T-helper 2 cell treated with Interferon-gamma antibody and Interleukin-4, amounts not matched to agents 5 μg/mL and 100 μg/mL, for 36 hours (primary cell): ENCODE data around the gene PRLR.

ENCODE experiments used
- DNase-seq: peaks from one replicate; pipeline ENCODE4 v3.0.0; 2021; ENCODE audit warnings: low spot score
- H3K27ac Mint-ChIP-seq: one replicate; pipeline ENCODE4 v1.8.0; 2021; ENCODE audit warnings: mild to moderate bottlenecking, mixed read lengths
- H3K27me3 Mint-ChIP-seq: one replicate; pipeline ENCODE4 v1.8.0; 2021; ENCODE audit warnings: low read depth, mixed read lengths
- H3K36me3 Mint-ChIP-seq: one replicate; pipeline ENCODE4 v1.8.0; 2021; ENCODE audit warnings: low read depth, mixed read lengths
- H3K4me1 Mint-ChIP-seq: one replicate; pipeline ENCODE4 v1.8.0; 2021; ENCODE audit warnings: low read depth, mixed read lengths
- H3K4me3 Mint-ChIP-seq: one replicate; pipeline ENCODE4 v1.8.0; 2022; ENCODE audit warnings: mild to moderate bottlenecking, moderate library complexity, mixed read lengths
- H3K9me3 Mint-ChIP-seq: one replicate; pipeline ENCODE4 v1.8.0; 2021; ENCODE audit warnings: mixed read lengths

Gene PRLR

GRCh38 chr5:35066260-35066795 is 164.0 kb downstream of the PRLR start:
- DNase-seq: no peak
- peaks cover 6% of the 10 kb centered on the region for H3K27me3 Mint-ChIP-seq
- H3K36me3 Mint-ChIP-seq: no peaks in the 10 kb centered on the region
- no peaks in the 10 kb centered on the region for H3K9me3 Mint-ChIP-seq
- no peak overlapping the region for H3K27ac Mint-ChIP-seq
- H3K4me1 Mint-ChIP-seq: no peaks in the 10 kb centered on the region
- no peak overlapping the region for H3K4me3 Mint-ChIP-seq

DNA sequence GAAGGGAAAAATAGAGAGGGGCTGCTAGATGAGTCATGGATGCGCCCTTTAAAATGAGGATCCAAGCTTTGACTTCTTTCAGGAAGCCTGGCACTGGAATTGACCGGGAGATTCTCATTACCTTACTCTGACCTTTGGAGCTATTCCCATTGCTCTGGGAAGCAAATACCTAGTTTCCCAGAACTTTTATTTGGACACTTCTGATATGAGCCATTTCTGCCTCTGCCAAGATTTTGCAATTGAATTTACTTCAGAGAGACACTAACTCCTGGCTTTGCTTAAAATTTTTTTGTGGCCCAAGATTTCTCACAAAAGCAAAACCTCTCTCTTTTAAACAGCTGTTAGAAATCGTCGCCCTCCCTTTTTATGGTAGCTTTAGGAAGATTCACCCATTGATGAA is 166.9 kb downstream of the PRLR start:
- Mint-ChIP-seq H3K9me3 (no peaks in the 10 kb centered on the region), H3K4me3 (no peak overlapping the region), H3K27ac (no peak overlapping the region), H3K4me1 (no peaks in the 10 kb centered on the region), H3K27me3 (peaks cover 9% of the 10 kb centered on the region), H3K36me3 (no peaks in the 10 kb centered on the region)
- no peak for DNase-seq

GRCh38 chr5:35061211-35061770 is 169.0 kb downstream of the PRLR start:
- Mint-ChIP-seq H3K9me3 (no peaks in the 10 kb centered on the region), H3K4me1 (no peaks in the 10 kb centered on the region), H3K27me3 (peaks cover 14% of the 10 kb centered on the region), H3K36me3 (no peaks in the 10 kb centered on the region), H3K4me3 (no peak overlapping the region), H3K27ac (no peak overlapping the region)
- no peak for DNase-seq

GRCh38 chr5:35060236-35060635 is 170.1 kb downstream of the PRLR start:
- Mint-ChIP-seq H3K4me3 (no peak overlapping the region), H3K9me3 (no peaks in the 10 kb centered on the region), H3K4me1 (no peaks in the 10 kb centered on the region), H3K27ac (no peak overlapping the region), H3K36me3 (no peaks in the 10 kb centered on the region), H3K27me3 (peaks cover 18% of the 10 kb centered on the region)
- DNase-seq: no peak

DNA sequence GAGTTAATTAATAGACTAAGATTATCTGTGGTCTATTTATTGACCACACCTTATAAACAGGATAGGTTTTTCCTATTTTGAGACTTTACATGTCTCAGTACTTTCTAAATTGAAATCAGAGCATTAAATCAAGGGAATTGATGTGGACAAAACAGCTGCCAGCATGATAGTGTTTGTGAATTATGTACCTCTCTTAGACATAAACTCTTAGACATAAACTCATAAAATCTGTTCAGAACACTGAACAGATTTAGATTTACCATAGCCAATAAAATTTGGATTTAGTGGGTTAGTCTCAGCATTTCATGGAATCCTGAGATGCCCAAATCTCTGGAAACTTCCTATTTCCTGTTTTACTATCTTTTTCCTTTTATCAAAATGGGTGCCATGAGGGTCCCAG is 171.0 kb downstream of the PRLR start:
- Mint-ChIP-seq H3K27me3 (peaks cover 18% of the 10 kb centered on the region), H3K4me3 (no peak overlapping the region), H3K4me1 (no peaks in the 10 kb centered on the region), H3K27ac (no peak overlapping the region), H3K36me3 (no peaks in the 10 kb centered on the region), H3K9me3 (no peaks in the 10 kb centered on the region)
- no peak for DNase-seq

GRCh38 chr5:35058374-35058788 is 171.9 kb downstream of the PRLR start:
- no peak for DNase-seq
- Mint-ChIP-seq H3K27ac (no peak overlapping the region), H3K9me3 (no peaks in the 10 kb centered on the region), H3K27me3 (peaks cover 13% of the 10 kb centered on the region), H3K4me1 (no peaks in the 10 kb centered on the region), H3K4me3 (no peak overlapping the region), H3K36me3 (no peaks in the 10 kb centered on the region)

DNA sequence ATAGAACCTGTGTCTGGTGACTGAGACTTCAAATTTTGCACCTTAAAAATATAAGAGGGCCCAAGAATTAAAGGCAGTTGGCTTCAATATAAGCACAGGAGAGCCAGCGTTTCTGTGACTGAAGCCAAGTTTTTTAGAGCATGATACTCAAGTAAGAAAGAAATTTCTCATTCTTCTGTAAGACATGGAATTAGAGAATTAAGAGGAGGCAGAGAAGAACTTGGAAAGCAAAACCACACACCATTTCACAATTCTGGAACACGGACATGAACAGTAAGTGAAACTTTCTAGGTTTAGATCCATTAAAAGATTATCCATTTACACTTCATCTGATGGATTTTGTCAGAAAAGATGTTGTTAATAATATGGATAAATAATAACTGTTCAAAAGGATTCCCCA is 173.6 kb downstream of the PRLR start:
- no peak overlapping the region for H3K27ac Mint-ChIP-seq
- no peak overlapping the region for H3K4me3 Mint-ChIP-seq
- H3K27me3 Mint-ChIP-seq: peaks cover 13% of the 10 kb centered on the region
- DNase-seq: no peak
- H3K36me3 Mint-ChIP-seq: no peaks in the 10 kb centered on the region
- no peaks in the 10 kb centered on the region for H3K4me1 Mint-ChIP-seq
- H3K9me3 Mint-ChIP-seq: no peaks in the 10 kb centered on the region

DNA sequence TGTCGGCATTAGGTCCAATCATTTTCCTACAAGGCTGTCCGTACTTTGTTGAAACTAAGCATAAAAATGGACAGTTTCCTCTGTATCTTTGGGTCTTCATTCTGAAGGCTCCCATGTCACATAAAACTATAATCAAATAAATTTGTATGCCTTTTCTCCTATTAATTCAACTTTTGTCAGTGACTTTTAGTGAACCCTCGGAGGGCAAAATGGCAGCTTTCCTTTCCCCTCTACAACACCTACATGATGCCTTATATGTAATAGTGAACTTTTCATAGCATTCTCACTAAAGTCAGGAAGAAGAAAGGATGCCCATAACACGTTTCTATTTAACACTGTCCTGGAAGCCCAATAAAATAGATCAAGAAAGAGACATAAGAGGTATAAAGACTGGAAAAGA is 177.4 kb downstream of the PRLR start:
- no peaks in the 10 kb centered on the region for H3K36me3 Mint-ChIP-seq
- no peak for DNase-seq
- peaks cover 13% of the 10 kb centered on the region for H3K27me3 Mint-ChIP-seq
- no peak overlapping the region for H3K4me3 Mint-ChIP-seq
- no peaks in the 10 kb centered on the region for H3K4me1 Mint-ChIP-seq
- H3K9me3 Mint-ChIP-seq: no peaks in the 10 kb centered on the region
- no peak overlapping the region for H3K27ac Mint-ChIP-seq

GRCh38 chr5:35050541-35051126 is 179.7 kb downstream of the PRLR start:
- Mint-ChIP-seq H3K4me1 (no peaks in the 10 kb centered on the region), H3K4me3 (no peak overlapping the region), H3K27me3 (peaks cover 2% of the 10 kb centered on the region), H3K9me3 (no peaks in the 10 kb centered on the region), H3K36me3 (no peaks in the 10 kb centered on the region), H3K27ac (no peak overlapping the region)
- DNase-seq: no peak

- Mint-ChIP-seq H3K4me3 (no peak overlapping the region), H3K4me1 (no peaks in the 10 kb centered on the region), H3K36me3 (no peaks in the 10 kb centered on the region), H3K27ac (no peak overlapping the region), H3K27me3 (peaks cover 2% of the 10 kb centered on the region), H3K9me3 (no peaks in the 10 kb centered on the region)
- DNase-seq: no peak
Observed at GRCh38 chr5:35048910-35049309, 181.4 kb downstream of the PRLR start.

- Mint-ChIP-seq H3K36me3 (no peaks in the 10 kb centered on the region), H3K4me3 (no peak within 1 kb of the TSS), H3K9me3 (no peaks in the 10 kb centered on the region), H3K4me1 (no peaks in the 10 kb centered on the region), H3K27ac (no peak within 1 kb of the TSS), H3K27me3 (peaks cover 2% of the 10 kb centered on the region)
- no peak for DNase-seq
Observed at GRCh38 chr5:35047785-35048404, 182.4 kb downstream of the PRLR start, which contains the start of gene AGXT2. Gene AGXT2 (minus strand): TSS chr5:35047949. CDS start chr5:35047892, 57 bp downstream.

- Mint-ChIP-seq H3K27me3 (peaks cover 2% of the 10 kb centered on the region), H3K27ac (no peak overlapping the region), H3K9me3 (no peaks in the 10 kb centered on the region), H3K36me3 (no peaks in the 10 kb centered on the region), H3K4me3 (no peak overlapping the region), H3K4me1 (no peaks in the 10 kb centered on the region)
- DNase-seq: no peak
Observed at GRCh38 chr5:35046774-35047173, 183.5 kb downstream of the PRLR start.

GRCh38 chr5:35045280-35045679 is 185.0 kb downstream of the PRLR start:
- Mint-ChIP-seq H3K4me3 (no peak overlapping the region), H3K36me3 (no peaks in the 10 kb centered on the region), H3K27me3 (no peaks in the 10 kb centered on the region), H3K27ac (no peak overlapping the region), H3K4me1 (no peaks in the 10 kb centered on the region), H3K9me3 (no peaks in the 10 kb centered on the region)
- no peak for DNase-seq

DNA sequence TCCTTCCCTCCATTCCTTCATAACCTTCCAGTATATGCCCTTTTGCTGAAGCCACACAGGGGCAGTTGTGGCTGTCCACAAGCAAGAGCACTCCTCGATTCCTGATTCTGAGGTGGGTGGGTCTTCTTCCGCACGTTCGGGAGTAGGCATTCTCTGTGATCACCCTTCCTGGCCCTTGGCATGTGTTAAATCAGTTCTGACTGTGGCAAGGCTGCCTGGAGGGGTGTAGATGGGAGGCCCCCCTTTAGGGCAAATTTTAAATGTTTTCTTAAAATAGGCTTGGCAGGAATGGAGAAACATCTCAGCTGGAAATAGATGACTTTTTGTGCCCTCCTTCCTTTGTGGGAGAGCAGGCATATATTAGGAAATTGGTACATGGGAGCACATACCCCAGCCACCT is 185.6 kb downstream of the PRLR start:
- H3K4me1 Mint-ChIP-seq: no peaks in the 10 kb centered on the region

More for the DNA sequence above, 185.6 kb downstream of the PRLR start:
- Mint-ChIP-seq H3K27me3 (peaks cover 2% of the 10 kb centered on the region), H3K36me3 (no peaks in the 10 kb centered on the region), H3K27ac (no peak overlapping the region), H3K9me3 (no peaks in the 10 kb centered on the region), H3K4me3 (no peak overlapping the region)
- no peak for DNase-seq
